GM13977 (cell line): ENCODE measurements around the gene PDE7B.
"Not testable (repeated sequence)": the region's sequence is repeated elsewhere in the genome, so short reads cannot be mapped to it uniquely, and the experiment has no call there.

Experiments
- DNase-seq: peaks from one replicate; pipeline ENCODE4 v3.0.0; 2012; ENCODE audit warnings: low spot score
- in situ Hi-C: fragments of 300-500 bp; cut with MboI; formaldehyde crosslinking; loops from one replicate; pipeline ENCODE4 v1.12.0; 2022; ENCODE audit warnings: low sequenced_read_pairs, low pct_unique_long_range_greater_than_20kb, mixed read lengths, inconsistent platforms; ENCODE audit not compliant: unreplicated experiment
- TF ChIP-seq, protein P1 (sequence below): IDR thresholded peaks from 2 replicates; pipeline ENCODE4 v1.5.1; 2012; ENCODE audit warnings: mild to moderate bottlenecking, control low read depth; ENCODE audit not compliant: insufficient read depth; ENCODE audit errors: extremely low read depth, missing control alignments

PDE7B gene

DNA sequence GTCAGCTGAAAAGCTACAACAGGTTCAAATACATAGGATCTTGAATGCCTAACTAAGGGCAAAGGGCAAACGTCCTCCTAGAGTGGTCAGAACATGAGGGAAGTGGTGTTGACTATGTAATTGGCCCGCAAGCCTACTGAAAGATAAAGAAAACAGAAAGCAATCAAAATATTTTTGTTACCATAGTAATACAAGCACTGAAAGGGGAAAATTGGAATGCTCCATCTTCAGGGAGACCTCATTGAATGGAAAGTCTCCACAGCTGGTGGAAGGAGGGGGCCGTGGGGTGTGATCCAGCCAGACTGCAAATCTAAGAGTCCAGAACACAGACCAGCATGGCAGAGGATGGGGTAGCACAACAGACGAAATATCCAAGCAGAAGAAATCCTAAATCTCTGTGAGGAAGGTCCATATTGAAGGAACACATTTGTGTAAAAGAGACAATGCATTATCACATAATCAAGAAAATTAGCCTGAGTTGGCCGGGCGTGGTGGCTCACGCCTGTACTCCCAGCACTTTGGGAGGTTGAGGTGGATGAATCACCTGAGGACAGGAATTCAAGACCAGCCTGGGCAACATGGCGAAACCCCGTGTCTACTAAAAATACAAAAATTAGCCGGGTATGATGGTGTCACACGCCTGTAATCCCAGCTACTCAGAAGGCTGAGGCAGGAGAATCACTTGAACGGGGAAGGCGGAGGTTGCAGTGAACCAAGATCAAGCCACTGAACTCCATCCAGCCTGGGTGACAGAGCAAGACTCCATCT, 359.1 kb downstream of the PDE7B start:
- TF ChIP-seq, protein P1, sequence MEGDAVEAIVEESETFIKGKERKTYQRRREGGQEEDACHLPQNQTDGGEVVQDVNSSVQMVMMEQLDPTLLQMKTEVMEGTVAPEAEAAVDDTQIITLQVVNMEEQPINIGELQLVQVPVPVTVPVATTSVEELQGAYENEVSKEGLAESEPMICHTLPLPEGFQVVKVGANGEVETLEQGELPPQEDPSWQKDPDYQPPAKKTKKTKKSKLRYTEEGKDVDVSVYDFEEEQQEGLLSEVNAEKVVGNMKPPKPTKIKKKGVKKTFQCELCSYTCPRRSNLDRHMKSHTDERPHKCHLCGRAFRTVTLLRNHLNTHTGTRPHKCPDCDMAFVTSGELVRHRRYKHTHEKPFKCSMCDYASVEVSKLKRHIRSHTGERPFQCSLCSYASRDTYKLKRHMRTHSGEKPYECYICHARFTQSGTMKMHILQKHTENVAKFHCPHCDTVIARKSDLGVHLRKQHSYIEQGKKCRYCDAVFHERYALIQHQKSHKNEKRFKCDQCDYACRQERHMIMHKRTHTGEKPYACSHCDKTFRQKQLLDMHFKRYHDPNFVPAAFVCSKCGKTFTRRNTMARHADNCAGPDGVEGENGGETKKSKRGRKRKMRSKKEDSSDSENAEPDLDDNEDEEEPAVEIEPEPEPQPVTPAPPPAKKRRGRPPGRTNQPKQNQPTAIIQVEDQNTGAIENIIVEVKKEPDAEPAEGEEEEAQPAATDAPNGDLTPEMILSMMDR = no peak
- DNase-seq = no peak
- in situ Hi-C loops = loop anchor here (25.0 kb wide), 2 partner anchors 523 to 673 kb away; no protein-coding TSS in a partner anchor

DNA sequence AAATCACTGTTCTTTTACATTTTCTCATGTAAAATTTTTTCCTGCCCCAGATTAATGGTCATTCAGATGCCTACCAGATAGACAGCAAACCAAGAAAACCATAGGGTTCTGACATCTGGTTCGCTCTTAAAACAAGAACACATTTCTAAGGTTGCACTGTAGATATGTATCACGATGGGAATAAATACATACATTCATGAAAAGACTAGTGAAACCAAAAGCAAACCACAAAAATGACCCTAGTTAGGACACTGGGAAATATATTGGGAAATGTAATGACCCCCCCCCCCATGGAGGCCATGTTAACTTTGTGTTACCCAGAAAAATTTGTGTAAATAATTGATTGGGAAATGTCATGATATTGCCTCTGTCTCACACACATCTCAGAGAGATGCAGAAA, 361.1 kb downstream of the PDE7B start:
- TF ChIP-seq, protein P1 = no peak
- no peak for DNase-seq
- in situ Hi-C loops = loop anchor here (25.0 kb wide), 2 partner anchors 525 to 675 kb away; no protein-coding TSS in a partner anchor

DNA sequence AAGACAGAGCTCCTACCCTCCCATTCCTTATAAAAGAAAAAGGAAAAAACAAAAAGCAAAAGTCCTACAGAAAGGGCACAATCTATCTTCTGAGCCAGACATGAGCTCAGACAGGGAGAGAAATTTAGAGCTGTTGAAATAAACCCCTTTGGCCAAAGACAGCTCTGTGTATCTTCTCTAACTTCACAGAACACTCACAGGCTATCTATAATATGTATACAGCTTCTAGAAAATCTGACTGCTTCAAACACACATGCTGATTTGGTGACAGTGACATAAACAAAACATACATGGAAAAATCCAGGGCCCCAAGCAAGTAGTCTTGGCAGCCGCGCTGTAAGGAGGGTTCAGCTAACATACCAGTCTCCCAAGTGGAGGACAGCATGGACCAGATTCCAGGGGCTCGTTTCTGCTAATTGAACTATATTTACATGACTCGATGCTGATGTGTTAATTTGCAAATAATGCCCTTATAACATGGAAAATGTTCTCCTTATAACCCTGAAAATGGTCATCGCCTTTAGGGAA, 361.6 kb downstream of the PDE7B start:
- in situ Hi-C loops = loop anchor here (25.0 kb wide), 2 partner anchors 526 to 676 kb away; no protein-coding TSS in a partner anchor
- TF ChIP-seq, protein P1 = no peak
- DNase-seq = no peak

DNA sequence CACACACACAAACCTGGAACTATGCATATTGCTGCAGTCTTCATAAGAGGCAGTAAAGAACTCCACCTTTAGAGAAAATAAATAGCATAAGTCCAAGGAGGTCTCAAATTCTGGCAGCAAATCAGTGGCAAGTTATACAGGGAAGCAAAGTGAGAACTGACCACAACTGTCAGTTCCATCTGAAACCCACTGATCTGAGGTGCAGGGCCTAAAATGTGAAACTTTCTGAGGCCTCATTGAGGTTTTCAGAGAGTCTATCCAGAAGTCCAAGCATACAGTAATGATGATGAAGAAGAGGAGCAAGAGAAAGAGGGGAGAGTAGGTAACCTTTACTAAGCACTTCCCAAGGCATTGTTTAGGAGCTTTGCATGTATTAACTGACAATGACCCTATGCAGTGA, 362.4 kb downstream of the PDE7B start:
- TF ChIP-seq, protein P1 = no peak
- in situ Hi-C loops = loop anchor here (25.0 kb wide), 2 partner anchors 527 to 677 kb away; no protein-coding TSS in a partner anchor
- DNase-seq = no peak

DNA sequence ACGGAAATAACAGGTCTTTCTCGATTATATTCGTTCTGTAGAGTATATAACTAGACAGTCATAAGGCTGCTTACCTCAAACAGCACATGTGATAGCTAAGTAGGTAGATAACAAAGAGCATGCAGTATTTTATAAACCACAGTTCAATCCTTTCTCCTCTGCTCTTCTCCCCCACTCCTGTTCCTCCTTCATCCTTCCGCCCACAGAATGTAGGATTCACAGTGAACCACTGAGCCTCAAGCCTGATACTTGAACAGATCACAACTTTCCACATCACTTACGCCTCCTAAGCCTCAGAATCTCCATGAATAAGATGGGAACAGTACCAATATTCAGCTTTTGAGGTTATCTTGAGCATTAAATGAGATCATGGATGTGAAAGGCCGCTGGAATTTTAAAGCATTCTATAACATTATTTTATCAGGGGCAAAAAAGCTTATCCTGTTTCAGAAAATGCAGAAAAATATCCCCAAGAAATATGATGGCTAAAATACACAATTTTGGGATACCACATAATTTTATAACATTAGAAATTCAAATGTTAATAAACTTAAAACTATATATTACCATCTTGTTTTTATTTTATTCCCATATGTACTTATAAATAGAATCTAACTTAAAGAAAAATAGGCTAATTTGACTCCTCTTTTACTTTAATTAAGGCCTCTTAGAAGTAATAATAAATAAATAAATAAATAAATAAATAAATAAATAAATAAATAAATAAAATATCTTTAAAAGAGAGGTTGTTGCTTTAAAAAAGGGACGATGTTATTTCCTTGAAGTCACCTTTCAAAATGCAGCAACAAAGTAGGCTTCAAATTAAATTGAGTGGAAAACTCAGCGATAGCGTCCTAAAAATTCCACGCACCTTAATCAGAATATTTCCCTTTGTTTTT, 365.3 kb downstream of the PDE7B start:
- in situ Hi-C loops = loop anchor here (25.0 kb wide), 2 partner anchors 529 to 679 kb away; no protein-coding TSS in a partner anchor
- TF ChIP-seq, protein P1 = no peak
- no peak for DNase-seq

DNA sequence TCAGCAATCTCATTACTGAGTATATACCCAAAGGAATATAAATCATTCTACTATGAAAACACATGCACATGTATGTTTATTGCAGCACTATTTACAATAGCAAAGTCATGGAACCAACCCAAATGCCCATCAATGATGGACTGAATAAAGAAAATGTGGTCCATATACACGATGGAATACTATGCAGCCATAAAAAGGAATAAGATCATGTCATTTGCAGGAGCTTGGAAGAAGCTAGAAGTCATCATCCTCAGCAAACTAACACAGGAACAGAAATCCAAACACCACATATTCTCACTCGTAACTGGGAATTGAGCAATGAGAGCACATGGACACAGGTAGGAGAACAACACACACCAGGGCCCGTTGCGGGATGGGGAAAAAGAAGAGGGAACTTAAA, 373.5 kb downstream of the PDE7B start:
- in situ Hi-C loops = loop anchor here (25.0 kb wide), 2 partner anchors 538 to 688 kb away; no protein-coding TSS in a partner anchor
- DNase-seq = not testable (repeated sequence)
